HepG2 (cell line): Measurements from ENCODE around the gene KIF5B. TPM values are rescaled to one million over a fixed set of nuclear protein-coding genes. Genes with fewer than 3 reads are reported as not detected.

Source experiments
- ATAC-seq: fragments of 200-7000 bp; cut with Tn5 transposase; 3 replicates; pipeline ENCODE4 v1.9.1; 2020; ENCODE audit warnings: mild to moderate bottlenecking, moderate library complexity
- BruUV-seq: library from RNA; stranded (reverse); fragments of 400-500 nt; replicated peaks from 2 replicates; lab custom pipeline; 2021; lab: Mats Ljungman, UMichigan
- CTCF ChIA-PET: fragments of 300-600 bp; formaldehyde crosslinking; extraction: SDS; loops from one replicate; lab custom pipeline; 2021; ENCODE audit warnings: low total read pairs, inconsistent platforms, low intra/inter-chr PET ratio; lab: Yijun Ruan, JAX
- POLR2A ChIA-PET: fragments of 350-600 bp; sonication (Branson Sonifier 250); formaldehyde crosslinking; loops from one replicate; lab custom pipeline; 2020; ENCODE audit warnings: antibody characterized with exemption, inconsistent platforms; lab: Yijun Ruan, JAX
- DNase-seq: peaks from one replicate; pipeline ENCODE4 v3.0.0-alpha.2; 2015; ENCODE audit warnings: low spot score
- FAIRE-seq: peaks from 3 replicates; lab custom pipeline; 2011; peaks lifted over from hg19 to GRCh38; lab: Jason Lieb, UNC
- H2AFZ ChIP-seq: one replicate; pipeline ENCODE4 v1.6.1; 2011; ENCODE audit warnings: low read length, inconsistent platforms
- H3K27ac ChIP-seq: fragments of 300-600 bp; 3 replicates; pipeline ENCODE4 v1.8.0; 2011; ENCODE audit warnings: mixed run types, mild to moderate bottlenecking, mixed read lengths, low read length, inconsistent platforms; ENCODE audit not compliant: insufficient read depth; ENCODE audit errors: extremely low read length
- H3K27me3 ChIP-seq, 2 experiments: fragments of 200-600 bp in 1 of 2; 2 replicates in 1 of 2; 3 replicates in 1 of 2; pipeline versions ENCODE4 v1.6.0 to v1.8.0; 2011; ENCODE audit warnings: low read length in 2 of 2, mild to moderate bottlenecking in 2 of 2, moderate library complexity in 2 of 2, inconsistent platforms in 1 of 2; ENCODE audit not compliant: insufficient read depth in 2 of 2, control insufficient read depth in 1 of 2
- H3K36me3 ChIP-seq, 2 experiments: fragments of 200-600 bp in 1 of 2; replicated peaks in 1 of 2; 2 replicates in 1 of 2; 3 replicates in 1 of 2; pipeline versions ENCODE4 v1.5.1 to v1.8.0; 2011; ENCODE audit warnings: low read length in 2 of 2, inconsistent platforms in 1 of 2; ENCODE audit not compliant: insufficient read depth in 2 of 2, control insufficient read depth in 1 of 2
- H3K4me1 ChIP-seq: 2 replicates; pipeline ENCODE4 v1.5.1; 2012; ENCODE audit warnings: low read length, inconsistent platforms; ENCODE audit not compliant: insufficient read depth
- H3K4me2 ChIP-seq: 2 replicates; pipeline ENCODE4 v1.6.0; 2011; ENCODE audit warnings: low read depth, low read length, inconsistent platforms
- H3K4me3 ChIP-seq, 3 experiments: fragments of 200-600 bp in 1 of 3; sonication (generic), shearing (Covaris generic) in 1 of 3; replicated peaks in 1 of 3; 2 replicates each; pipeline ENCODE4 v1.5.1; 2011 to 2016; ENCODE audit warnings: low read length in 3 of 3, inconsistent platforms in 2 of 3, low read depth in 2 of 3, mild to moderate bottlenecking in 2 of 3, control low read depth in 1 of 3, mixed read lengths in 1 of 3; ENCODE audit not compliant: insufficient read depth in 1 of 3
- H3K79me2 ChIP-seq: one replicate; pipeline ENCODE4 v1.6.1; 2011; ENCODE audit warnings: low read length, inconsistent platforms; ENCODE audit not compliant: insufficient read depth
- H3K9ac ChIP-seq: 2 replicates; pipeline ENCODE4 v1.6.0; 2011; ENCODE audit warnings: mild to moderate bottlenecking, low read depth, low read length, inconsistent platforms; ENCODE audit not compliant: insufficient read depth
- H3K9me3 ChIP-seq: 2 replicates; pipeline ENCODE4 v1.5.1; 2012; ENCODE audit warnings: mild to moderate bottlenecking, low read length
- H4K20me1 ChIP-seq: 2 replicates; pipeline ENCODE4 v1.6.0; 2011; ENCODE audit warnings: inconsistent platforms, mild to moderate bottlenecking, low read length, moderate library complexity; ENCODE audit not compliant: insufficient read depth
- AFF4 ChIP-seq: sonication (generic); formaldehyde crosslinking; IDR thresholded peaks from 2 replicates; pipeline ENCODE4 v1.4.0; 2020; ENCODE audit warnings: missing genetic modification reagents
- HNRNPL ChIP-seq: fragments of 200-400 bp; formaldehyde crosslinking; IDR thresholded peaks from 2 replicates; pipeline ENCODE4 v1.6.1; 2017; ENCODE audit warnings: mild to moderate bottlenecking, low read depth, low read length
- JARID2 ChIP-seq: sonication (generic); formaldehyde crosslinking; IDR thresholded peaks from 2 replicates; pipeline ENCODE4 v1.8.1; 2023; ENCODE audit warnings: missing genetic modification reagents, inconsistent platforms; ENCODE audit not compliant: insufficient replicate concordance
- NFIC ChIP-seq: IDR thresholded peaks from 2 replicates; pipeline ENCODE4 v1.6.1; 2012; ENCODE audit warnings: mild to moderate bottlenecking, low read length, inconsistent platforms
- NR2F2 ChIP-seq: IDR thresholded peaks from 2 replicates; pipeline ENCODE4 v1.6.1; 2012; ENCODE audit warnings: low read depth, inconsistent platforms, borderline replicate concordance
- PATZ1 ChIP-seq: sonication (generic); formaldehyde crosslinking; IDR thresholded peaks from 2 replicates; pipeline ENCODE4 v1.4.0; 2020; ENCODE audit warnings: missing genetic modification reagents
- ZBTB14 ChIP-seq: sonication (generic); formaldehyde crosslinking; IDR thresholded peaks from 2 replicates; pipeline ENCODE4 v1.4.0; 2020; ENCODE audit warnings: missing genetic modification reagents
- ZBTB39 ChIP-seq: sonication (generic); formaldehyde crosslinking; IDR thresholded peaks from 2 replicates; pipeline ENCODE4 v1.5.0; 2020; ENCODE audit warnings: missing genetic modification reagents
- ZNF576 ChIP-seq: sonication (generic); formaldehyde crosslinking; IDR thresholded peaks from 2 replicates; pipeline ENCODE4 v1.4.0; 2020; ENCODE audit warnings: mild to moderate bottlenecking, missing genetic modification reagents
- WGBS: methylation state at CpG from one replicate; pipeline ENCODE4 v1.1.6; 2017; ENCODE audit warnings: low lambda C conversion rate; 5-methylcytosine and 5-hydroxymethylcytosine counted together
- in situ Hi-C: cut with HindIII; loops from 2 replicates; pipeline ENCODE4 v1.10.0; 2017; ENCODE audit warnings: low pct_unique_long_range_greater_than_20kb; ENCODE audit not compliant: extremely low pct_ligation_motif_present
- intact Hi-C: fragments of 100-400 bp; cut with micrococcal nuclease; formaldehyde crosslinking; loops from one replicate; pipeline ENCODE4 v1.10.0; 2022; ENCODE audit not compliant: unreplicated experiment
- polyA plus RNA-seq, 8 experiments: library from polyadenylated mRNA; depleted of rRNA in 3 of 8; stranded (reverse) in 7 of 8; unstranded in 1 of 8; fragments of >200 nt; fragmentation: Illumina TruSeq in 4 of 8; extraction: Trizol in 4 of 8; gene quantifications; 2 replicates each; pipeline versions ENCODE4 v1.2.1 to v1.2.3, GENCODE V29; 2011 to 2016; ENCODE audit warnings: low read depth in 4 of 8, missing spikeins in 1 of 8, mixed read lengths in 1 of 8; ENCODE audit not compliant: insufficient read depth in 1 of 8
- total RNA-seq, 5 experiments: library from RNA; depleted of rRNA; stranded (reverse); fragments of >200 nt; fragmentation: Illumina TruSeq; extraction: Trizol; gene quantifications; 2 replicates each; pipeline ENCODE4 v1.2.3, GENCODE V29; 2016; ENCODE audit warnings: low read depth in 1 of 5

Gene KIF5B
- total and polyA plus RNA-seq, 2 of the 13 experiments (the other 11 are each of a cell fraction or from before 2014, with no cell fraction given), result 34.3 to 133 TPM

- DNase-seq (no peak), ATAC-seq (no peak), FAIRE-seq (no peak)
- no peak overlapping the region for H2AFZ ChIP-seq
- H3K27me3 ChIP-seq, result no peaks in the 10 kb centered on the region
- in situ Hi-C loops (no loop called here), intact Hi-C loops (no loop called here)
- H3K4me1 ChIP-seq, result peaks cover 21% of the 10 kb centered on the region
- TF ChIP-seq AFF4 (CRISPR knock-in tag), result no peak
- no peak for TF ChIP-seq ZBTB39 (CRISPR knock-in tag)
- no peak for TF ChIP-seq JARID2 (CRISPR knock-in tag)
- no peak for TF ChIP-seq NR2F2
- TF ChIP-seq PATZ1 (CRISPR knock-in tag), result no peak
- no peak for TF ChIP-seq HNRNPL
- TF ChIP-seq NFIC, result no peak
- no peak for TF ChIP-seq ZNF576 (CRISPR knock-in tag)
- TF ChIP-seq ZBTB14 (CRISPR knock-in tag), result no peak
- no peak overlapping the region for H3K27ac ChIP-seq
- WGBS, result 77% methylated on average over 5 of the region's 6 CpGs
- ChIA-PET POLR2A (no interaction called here), CTCF (no interaction called here)
- no peaks in the 10 kb centered on the region for H3K79me2 ChIP-seq
- H3K4me2 ChIP-seq, result no peak overlapping the region
- H3K36me3 ChIP-seq, result no peaks in the 10 kb centered on the region
- no peaks in the 10 kb centered on the region for H3K9me3 ChIP-seq
- no peaks in the 10 kb centered on the region for H4K20me1 ChIP-seq
- no peak overlapping the region for H3K4me3 ChIP-seq
- BruUV-seq, result no TSS peak
- H3K9ac ChIP-seq, result no peak overlapping the region
Measured at GRCh38 chr10:32084185-32084851, 28.1 kb upstream of the KIF5B start.
